Breast epithelium (tissue), 4 donors: Measurements from ENCODE around the gene CLIP2. TPM values are rescaled to one million over a fixed set of nuclear protein-coding genes. Genes with fewer than 3 reads are reported as not detected.
A peak's percentile ranks its signal among the peaks of the same experiment; 100 is the strongest.
"Not testable (repeated sequence)": the region's sequence is repeated elsewhere in the genome, so short reads cannot be mapped to it uniquely, and the experiment has no call there.

Source experiments
- DNase-seq, 2 donors: peaks; one replicate each; pipeline ENCODE4 v3.0.0-alpha.2; 2019; ENCODE audit warnings: low spot score in 2 of 2
- H3K27ac ChIP-seq, 2 donors: fragments of 200-600 bp; sonication (generic) in 1 of 2; one replicate each; pipeline ENCODE4 v1.5.1; 2016 to 2019; ENCODE audit warnings: mild to moderate bottlenecking in 1 of 2
- H3K27me3 ChIP-seq, 2 donors: fragments of 200-600 bp; sonication (generic) in 1 of 2; one replicate each; pipeline versions ENCODE4 v1.5.1 to v1.6.0; 2017 to 2019; ENCODE audit warnings: control low read depth in 1 of 2, mild to moderate bottlenecking in 1 of 2
- H3K36me3 ChIP-seq: fragments of 200-600 bp; one replicate; pipeline ENCODE4 v1.5.1; 2019
- H3K4me1 ChIP-seq, 2 donors: fragments of 200-600 bp; sonication (generic); one replicate each; pipeline ENCODE4 v1.5.1; 2016 to 2019; ENCODE audit warnings: control low read depth in 1 of 2
- H3K4me3 ChIP-seq, 3 donors: fragments of 200-600 bp; sonication (generic); 1 replicate in 2 of 3; 2 replicates in 1 of 3; pipeline ENCODE4 v1.5.1; 2016 to 2019; ENCODE audit warnings: mild to moderate bottlenecking in 3 of 3, moderate library complexity in 2 of 3
- H3K9me3 ChIP-seq, 2 donors: fragments of 200-600 bp; sonication (generic) in 1 of 2; one replicate each; pipeline ENCODE4 v1.5.1; 2016 to 2019; ENCODE audit warnings: control low read depth in 1 of 2
- CTCF ChIP-seq, 3 donors: fragments of 450-650 bp; IDR thresholded peaks; one replicate each; pipeline ENCODE4 v1.5.1; 2016 to 2017; ENCODE audit warnings: antibody characterized with exemption in 3 of 3, mild to moderate bottlenecking in 3 of 3, moderate library complexity in 3 of 3
- POLR2A ChIP-seq: fragments of 450-650 bp; IDR thresholded peaks from one replicate; pipeline ENCODE4 v1.6.1; 2016; ENCODE audit warnings: antibody characterized with exemption, mild to moderate bottlenecking, moderate library complexity
- POLR2AphosphoS5 ChIP-seq, 3 donors: sonication (generic); formaldehyde crosslinking; IDR thresholded peaks; one replicate each; pipeline ENCODE4 v1.6.1; 2017; ENCODE audit warnings: antibody characterized with exemption in 3 of 3
- intact Hi-C: fragments of 100-400 bp; cut with DNase I; formaldehyde crosslinking; loops from one replicate; pipeline ENCODE4 v1.15.1; 2023; ENCODE audit warnings: low total_unique reads
- total RNA-seq, 3 donors: library from RNA; depleted of rRNA; stranded (reverse); fragments of >200 nt; gene quantifications; one replicate each; pipeline ENCODE4 v1.1.0, GENCODE V29; 2016

CLIP2 gene
- total RNA-seq, 3 donors from 2014 or later = 7.3 to 20.3 (median 13.0) TPM

GRCh38 chr7:74252893-74253292 is 36.3 kb upstream of the CLIP2 start:
- intact Hi-C loops = no loop called here
- TF ChIP-seq CTCF (IDR thresholded peaks at IDR 0.05) (no peak), POLR2AphosphoS5 (IDR thresholded peaks at IDR 0.05) (no peak)
- peaks cover 0 to 6% of the 10 kb centered on the region in 2 donors for H3K4me1 ChIP-seq
- DNase-seq = no peak
- no peak overlapping the region for H3K4me3 ChIP-seq
- H3K36me3 ChIP-seq = no peaks in the 10 kb centered on the region
- H3K27ac ChIP-seq = no peak overlapping the region
- H3K27me3 ChIP-seq = no peaks in the 10 kb centered on the region
- H3K9me3 ChIP-seq = no peaks in the 10 kb centered on the region

GRCh38 chr7:74253331-74253730 is 35.9 kb upstream of the CLIP2 start:
- intact Hi-C loops = no loop called here

GRCh38 chr7:74253835-74254128 is 35.4 kb upstream of the CLIP2 start:
- peak overlapping the region; percentile 97 to 99 for H3K27ac ChIP-seq
- peak overlapping the region; percentile 78 to 81 (median 81) for H3K4me3 ChIP-seq
- no peaks in the 10 kb centered on the region for H3K36me3 ChIP-seq
- H3K27me3 ChIP-seq = no peaks in the 10 kb centered on the region
- no peaks in the 10 kb centered on the region for H3K9me3 ChIP-seq
- intact Hi-C loops = loop anchor here (1.0 kb wide), 1 partner anchor 19 kb away; no protein-coding TSS in a partner anchor
- peaks cover 0 to 6% of the 10 kb centered on the region in 2 donors for H3K4me1 ChIP-seq
- TF ChIP-seq CTCF (IDR thresholded peaks at IDR 0.05) = no peak
- TF ChIP-seq POLR2AphosphoS5 (IDR thresholded peaks at IDR 0.05) = no peak
- no peak for TF ChIP-seq POLR2A
- DNase-seq = peak in 1 of 2 donors; percentile 35

More at GRCh38 chr7:74253331-74253730, 35.9 kb upstream of the CLIP2 start:
- DNase-seq = no peak
- TF ChIP-seq POLR2AphosphoS5 (IDR thresholded peaks at IDR 0.05) = no peak
- Histone ChIP-seq H3K36me3 (no peaks in the 10 kb centered on the region), H3K9me3 (no peaks in the 10 kb centered on the region), H3K27me3 (no peaks in the 10 kb centered on the region), H3K4me1 (peaks cover 0 to 6% of the 10 kb centered on the region in 2 donors), H3K27ac (no peak overlapping the region), H3K4me3 (peak overlapping the region; percentile 78 to 81 (median 81))

GRCh38 chr7:74254129-74254857 is 34.9 kb upstream of the CLIP2 start, which contains the start of gene RFC2:
RFC2 (minus strand) TSS chr7:74254399; CDS start chr7:74254383, 16 bp downstream.
- Histone ChIP-seq H3K4me1 (peaks cover 0 to 6% of the 10 kb centered on the region in 2 donors), H3K9me3 (no peaks in the 10 kb centered on the region), H3K4me3 (peak within 1 kb of the TSS; percentile 78 to 81 (median 81)), H3K27ac (peak within 1 kb of the TSS; percentile 97 to 99), H3K36me3 (no peaks in the 10 kb centered on the region), H3K27me3 (no peaks in the 10 kb centered on the region)
- TF ChIP-seq CTCF (IDR thresholded peaks at IDR 0.05) (peak; percentile 40 to 62 (median 54)), POLR2A (peak; percentile 67), POLR2AphosphoS5 (IDR thresholded peaks at IDR 0.05) (peak; percentile 94 to 98 (median 97))
- DNase-seq = peak; percentile 95 to 97
- intact Hi-C loops = loop anchor here (1.0 kb wide), 1 partner anchor 20 kb away; no protein-coding TSS in a partner anchor

- H3K36me3 ChIP-seq = no peaks in the 10 kb centered on the region
- H3K27me3 ChIP-seq = no peaks in the 10 kb centered on the region
- H3K4me3 ChIP-seq = peak overlapping the region; percentile 78 to 81 (median 81)
- intact Hi-C loops = loop anchor here (1.0 kb wide), 1 partner anchor 21 kb away; no protein-coding TSS in a partner anchor
- H3K9me3 ChIP-seq = no peaks in the 10 kb centered on the region
- DNase-seq = no peak
- H3K27ac ChIP-seq = peak overlapping the region; percentile 97 to 99
- peaks cover 0 to 6% of the 10 kb centered on the region in 2 donors for H3K4me1 ChIP-seq
- TF ChIP-seq POLR2AphosphoS5 (IDR thresholded peaks at IDR 0.05) = no peak
- no peak for TF ChIP-seq POLR2A
- no peak for TF ChIP-seq CTCF (IDR thresholded peaks at IDR 0.05)
Measured at GRCh38 chr7:74254858-74255379, 34.3 kb upstream of the CLIP2 start.

- peak overlapping the region in 2 of 3 donors; percentile 81 for H3K4me3 ChIP-seq
- DNase-seq, H3K27me3 ChIP-seq, intact Hi-C loops, H3K36me3 ChIP-seq, H3K4me1 ChIP-seq, H3K9me3 ChIP-seq: not testable (repeated sequence)
- H3K27ac ChIP-seq = peak overlapping the region in 1 of 2 donors; percentile 99
Measured at GRCh38 chr7:74255461-74255860, 33.7 kb upstream of the CLIP2 start.
